IPS DF 4.7 (cell line): ENCODE results near the gene PDE4B.
"Not testable (repeated sequence)": the region's sequence is repeated elsewhere in the genome, so short reads cannot be mapped to it uniquely, and the experiment has no call there.

Experiments
- DNase-seq: peaks from one replicate; pipeline ENCODE4 v3.0.0-alpha.2; 2013; ENCODE audit warnings: low spot score; ENCODE audit errors: extremely low read depth

Gene PDE4B

GRCh38 chr1:66048011-66048410, 255.3 kb downstream of the PDE4B start:
- DNase-seq: no peak

GRCh38 chr1:66050123-66050522, 257.4 kb downstream of the PDE4B start:
- no peak for DNase-seq

GRCh38 chr1:66050633-66051032, 257.9 kb downstream of the PDE4B start:
- DNase-seq: no peak

- DNase-seq: no peak
Measured at GRCh38 chr1:66055092-66055491, 262.4 kb downstream of the PDE4B start.

GRCh38 chr1:66057448-66057847, 264.8 kb downstream of the PDE4B start:
- DNase-seq: not testable (repeated sequence)

- no peak for DNase-seq
Measured at GRCh38 chr1:66058558-66058957, 265.9 kb downstream of the PDE4B start.

GRCh38 chr1:66067219-66067618, 274.5 kb downstream of the PDE4B start:
- not testable (repeated sequence) for DNase-seq

GRCh38 chr1:66069976-66070876, 277.5 kb downstream of the PDE4B start:
- no peak for DNase-seq

- DNase-seq: no peak
Measured at GRCh38 chr1:66073388-66073787, 280.7 kb downstream of the PDE4B start.

GRCh38 chr1:66074147-66074546, 281.5 kb downstream of the PDE4B start:
- DNase-seq: no peak

GRCh38 chr1:66078412-66078811, 285.7 kb downstream of the PDE4B start:
- DNase-seq: no peak

GRCh38 chr1:66083003-66083402, 290.3 kb downstream of the PDE4B start:
- no peak for DNase-seq

- DNase-seq: no peak
Measured at GRCh38 chr1:66084442-66084841, 291.7 kb downstream of the PDE4B start.

GRCh38 chr1:66085600-66085999, 292.9 kb downstream of the PDE4B start:
- DNase-seq: no peak

GRCh38 chr1:66088787-66089186, 296.1 kb downstream of the PDE4B start:
- no peak for DNase-seq

GRCh38 chr1:66090859-66091457, 298.3 kb downstream of the PDE4B start:
- no peak for DNase-seq

- DNase-seq: no peak
Measured at GRCh38 chr1:66095190-66095589, 302.5 kb downstream of the PDE4B start.

- not testable (repeated sequence) for DNase-seq
Measured at GRCh38 chr1:66100959-66101358, 308.3 kb downstream of the PDE4B start.

GRCh38 chr1:66104076-66104475, 311.4 kb downstream of the PDE4B start:
- DNase-seq: not testable (repeated sequence)

- no peak for DNase-seq
Measured at GRCh38 chr1:66108624-66109023, 315.9 kb downstream of the PDE4B start.

GRCh38 chr1:66112744-66113400, 320.2 kb downstream of the PDE4B start:
- DNase-seq: no peak

GRCh38 chr1:66119148-66119547, 326.5 kb downstream of the PDE4B start:
- DNase-seq: no peak
